Measurements from ENCODE around the gene PCNX2. TPM values are rescaled to one million over a fixed set of nuclear protein-coding genes. Genes with fewer than 3 reads are reported as not detected.

PCNX2 gene
- total RNA-seq, 1 experiment from 2014 or later = 18.6 TPM

DNA sequence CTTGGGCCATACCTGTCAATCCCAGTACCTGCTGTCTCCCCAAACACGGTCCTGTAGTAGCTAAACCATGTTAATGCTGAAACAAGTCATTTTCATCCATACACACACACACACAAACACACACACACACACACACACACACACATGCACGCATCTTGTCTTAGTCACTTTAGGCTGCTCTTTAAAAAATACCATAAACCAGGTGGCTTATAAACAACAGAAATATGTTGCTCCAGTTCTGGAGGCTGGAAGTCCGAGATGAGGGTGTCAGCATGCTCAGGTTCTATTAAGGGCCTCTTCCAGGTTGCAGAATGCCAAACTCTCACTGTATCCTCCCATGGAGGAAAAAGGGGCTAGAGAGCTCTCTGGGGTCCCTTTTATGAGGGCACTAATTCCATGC is 215.2 kb downstream of the PCNX2 start:
- TF ChIP-seq EZH2 (IDR thresholded peaks at IDR 0.05; ENCODE audit: low read depth) = no peak
- TF ChIP-seq, protein P1, sequence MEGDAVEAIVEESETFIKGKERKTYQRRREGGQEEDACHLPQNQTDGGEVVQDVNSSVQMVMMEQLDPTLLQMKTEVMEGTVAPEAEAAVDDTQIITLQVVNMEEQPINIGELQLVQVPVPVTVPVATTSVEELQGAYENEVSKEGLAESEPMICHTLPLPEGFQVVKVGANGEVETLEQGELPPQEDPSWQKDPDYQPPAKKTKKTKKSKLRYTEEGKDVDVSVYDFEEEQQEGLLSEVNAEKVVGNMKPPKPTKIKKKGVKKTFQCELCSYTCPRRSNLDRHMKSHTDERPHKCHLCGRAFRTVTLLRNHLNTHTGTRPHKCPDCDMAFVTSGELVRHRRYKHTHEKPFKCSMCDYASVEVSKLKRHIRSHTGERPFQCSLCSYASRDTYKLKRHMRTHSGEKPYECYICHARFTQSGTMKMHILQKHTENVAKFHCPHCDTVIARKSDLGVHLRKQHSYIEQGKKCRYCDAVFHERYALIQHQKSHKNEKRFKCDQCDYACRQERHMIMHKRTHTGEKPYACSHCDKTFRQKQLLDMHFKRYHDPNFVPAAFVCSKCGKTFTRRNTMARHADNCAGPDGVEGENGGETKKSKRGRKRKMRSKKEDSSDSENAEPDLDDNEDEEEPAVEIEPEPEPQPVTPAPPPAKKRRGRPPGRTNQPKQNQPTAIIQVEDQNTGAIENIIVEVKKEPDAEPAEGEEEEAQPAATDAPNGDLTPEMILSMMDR (conservative IDR thresholded peaks at IDR 0.05) = no peak
- no peak overlapping the region for H2AFZ ChIP-seq
- no peaks in the 10 kb centered on the region for H3K9me2 ChIP-seq (ENCODE audit: insufficient read depth)
- no peaks in the 10 kb centered on the region; the same call in 1 of the 2 replicates for H3K9me3 ChIP-seq (ENCODE audit: insufficient read depth, low read depth)
- H3K4me3 ChIP-seq = no peak overlapping the region
- no peaks in the 10 kb centered on the region for H3K27me3 ChIP-seq (ENCODE audit: insufficient read depth, low read depth)
- H3F3A ChIP-seq (ENCODE audit: insufficient read depth, low read depth) = no peaks in the 10 kb centered on the region
- no peak for DNase-seq
- peaks cover 10% of the 10 kb centered on the region; the same call in 1 of the 2 replicates for H3K36me3 ChIP-seq (ENCODE audit: low read depth)
- no peaks in the 10 kb centered on the region for H3K79me2 ChIP-seq (ENCODE audit: low read depth)
- ChIA-PET CTCF (no interaction called here), POLR2A (ENCODE audit: unreplicated experiment) (no interaction called here)
- intact Hi-C loops (cut with micrococcal nuclease; ENCODE audit: unreplicated experiment) = no loop called here
- no peaks in the 10 kb centered on the region; the same call in 1 of the 2 replicates for H4K20me1 ChIP-seq (ENCODE audit: insufficient read depth)
- no TSS peak for BruUV-seq (replicated peaks)
- H3K27ac ChIP-seq = no peak overlapping the region
- no peak overlapping the region for H3K4me2 ChIP-seq
- peaks cover 2% of the 10 kb centered on the region for H3K4me1 ChIP-seq (replicated peaks; ENCODE audit: insufficient read depth)

DNA sequence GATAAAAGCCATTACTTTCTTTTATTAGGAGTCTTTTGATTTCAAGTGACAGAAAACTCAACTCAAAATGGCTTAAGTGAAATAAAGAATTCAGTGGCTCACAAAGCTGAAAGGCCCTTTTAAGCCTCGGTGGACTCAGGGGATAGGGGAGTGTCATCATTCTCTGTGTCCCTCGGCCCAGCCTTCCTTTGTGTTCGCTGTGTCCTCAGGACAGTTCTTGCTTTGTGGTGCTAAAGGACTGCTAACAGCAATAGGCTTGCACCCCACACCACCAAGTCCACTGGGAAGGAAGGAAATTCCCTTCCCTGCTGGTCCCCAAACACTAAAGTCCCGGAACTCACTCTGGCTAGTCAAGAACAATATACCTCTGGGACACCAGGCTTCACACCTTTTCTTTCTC is 216.0 kb downstream of the PCNX2 start:
- POLR2A ChIA-PET (ENCODE audit: unreplicated experiment) = no interaction called here
- CTCF ChIA-PET = interaction anchor here (0.6 kb wide), 1 partner anchor 28 kb away, joined by 3 read pairs; no protein-coding TSS in a partner anchor

DNA sequence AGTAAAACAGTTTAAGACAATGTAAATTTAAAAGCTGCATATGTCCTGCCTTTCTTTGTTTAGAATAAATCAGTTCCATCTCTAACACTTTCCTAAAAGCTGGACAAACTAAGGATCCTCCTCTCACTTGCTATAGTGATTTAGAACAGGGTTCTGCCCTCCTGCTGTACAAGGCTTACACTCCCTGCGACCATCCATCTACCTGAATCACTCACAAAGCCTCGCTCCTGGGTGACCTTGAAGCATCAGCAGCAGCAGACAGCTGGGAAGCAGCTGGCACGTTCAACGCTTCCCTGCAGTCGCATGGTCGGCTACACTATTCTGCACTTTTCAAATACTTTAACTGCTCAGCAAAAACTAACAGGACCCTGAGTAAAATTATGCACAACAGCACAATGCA is 217.1 kb downstream of the PCNX2 start:
- Histone ChIP-seq H2AFZ (no peak overlapping the region), H3K4me2 (no peak overlapping the region), H3K27ac (no peak overlapping the region), H4K20me1 (ENCODE audit: insufficient read depth) (no peaks in the 10 kb centered on the region; the same call in 1 of the 2 replicates), H3K9me3 (ENCODE audit: insufficient read depth, low read depth) (no peaks in the 10 kb centered on the region; the same call in 1 of the 2 replicates), H3K36me3 (ENCODE audit: low read depth) (peaks cover 6% of the 10 kb centered on the region; the same call in 1 of the 2 replicates), H3K9me2 (ENCODE audit: insufficient read depth) (no peaks in the 10 kb centered on the region), H3F3A (ENCODE audit: insufficient read depth, low read depth) (no peaks in the 10 kb centered on the region), H3K79me2 (ENCODE audit: low read depth) (no peaks in the 10 kb centered on the region), H3K4me1 (replicated peaks; ENCODE audit: insufficient read depth) (no peaks in the 10 kb centered on the region; the same call in 1 of the 2 replicates), H3K27me3 (ENCODE audit: insufficient read depth, low read depth) (no peaks in the 10 kb centered on the region), H3K4me3 (no peak overlapping the region)
- DNase-seq = no peak
- ChIA-PET POLR2A (ENCODE audit: unreplicated experiment) (no interaction called here), CTCF (no interaction called here)
- intact Hi-C loops (cut with micrococcal nuclease; ENCODE audit: unreplicated experiment) = no loop called here
- no TSS peak for BruUV-seq (replicated peaks)
- TF ChIP-seq, protein P1 (conservative IDR thresholded peaks at IDR 0.05) = no peak
- TF ChIP-seq EZH2 (IDR thresholded peaks at IDR 0.05; ENCODE audit: low read depth) = no peak

More for the DNA sequence above, 216.0 kb downstream of the PCNX2 start:
- intact Hi-C loops (cut with micrococcal nuclease; ENCODE audit: unreplicated experiment) = no loop called here
- Histone ChIP-seq H4K20me1 (ENCODE audit: insufficient read depth) (no peaks in the 10 kb centered on the region; the same call in 1 of the 2 replicates), H3K4me1 (replicated peaks; ENCODE audit: insufficient read depth) (no peaks in the 10 kb centered on the region; the same call in 1 of the 2 replicates), H3F3A (ENCODE audit: insufficient read depth, low read depth) (no peaks in the 10 kb centered on the region), H3K4me2 (no peak overlapping the region), H3K27me3 (ENCODE audit: insufficient read depth, low read depth) (no peaks in the 10 kb centered on the region), H3K9me2 (ENCODE audit: insufficient read depth) (no peaks in the 10 kb centered on the region), H3K79me2 (ENCODE audit: low read depth) (no peaks in the 10 kb centered on the region), H3K9me3 (ENCODE audit: insufficient read depth, low read depth) (no peaks in the 10 kb centered on the region; the same call in 1 of the 2 replicates), H2AFZ (no peak overlapping the region), H3K4me3 (no peak overlapping the region), H3K36me3 (ENCODE audit: low read depth) (peaks cover 9% of the 10 kb centered on the region; the same call in 1 of the 2 replicates), H3K27ac (no peak overlapping the region)
- BruUV-seq (replicated peaks) = no TSS peak
- DNase-seq = no peak
- TF ChIP-seq EZH2 (IDR thresholded peaks at IDR 0.05; ENCODE audit: low read depth) = no peak
- TF ChIP-seq, protein P1 (conservative IDR thresholded peaks at IDR 0.05) = no peak

All from PC-9 (cell line).